Measurements from ENCODE around the gene GIMAP6. TPM values are rescaled to one million over a fixed set of nuclear protein-coding genes. Genes with fewer than 3 reads are reported as not detected.
"Not testable (repeated sequence)": the region's sequence is repeated elsewhere in the genome, so short reads cannot be mapped to it uniquely, and the experiment has no call there.

Gene GIMAP6
- polyA plus RNA-seq, 2 of the 4 experiments (the other 2 are of a cell fraction): not detected

- POLR2A ChIA-PET: no interaction called here
- TF ChIP-seq FOXS1 (CRISPR knock-in tag; IDR thresholded peaks at IDR 0.05) (no peak), GATA3 (IDR thresholded peaks at IDR 0.05; ENCODE audit: borderline replicate concordance) (no peak), CBX8 (IDR thresholded peaks at IDR 0.05) (no peak)
- DNase-seq (ENCODE audit: low read depth in 1 of 2, low spot score in 1 of 2): no peak
- ATAC-seq: no peak
- Histone ChIP-seq H3K9me3 (no peaks in the 10 kb centered on the region), H3K4me2 (no peak overlapping the region), H3K4me1 (no peaks in the 10 kb centered on the region), H3K4me3 (no peak overlapping the region), H3K27ac (no peak overlapping the region)
- CTCF ChIA-PET: no interaction called here
- FAIRE-seq: no peak
- WGBS (ENCODE audit: missing lambda C conversion rate): 29% methylated on average over 4 of the region's 4 CpGs
Measured at GRCh38 chr7:150663802-150664494, 31.8 kb upstream of the GIMAP6 start.

- CTCF ChIA-PET; ATAC-seq; H3K9me3 ChIP-seq; H3K4me1 ChIP-seq; POLR2A ChIA-PET; FAIRE-seq; H3K4me2 ChIP-seq; H3K27ac ChIP-seq; H3K4me3 ChIP-seq; DNase-seq (ENCODE audit: low read depth in 1 of 2, low spot score in 1 of 2): not testable (repeated sequence)
Measured at GRCh38 chr7:150662821-150663220, 30.6 kb upstream of the GIMAP6 start.

GRCh38 chr7:150660939-150661613, 28.9 kb upstream of the GIMAP6 start:
- H3K9me3 ChIP-seq: no peaks in the 10 kb centered on the region
- ChIA-PET CTCF (no interaction called here), POLR2A (no interaction called here)
- H3K4me1 ChIP-seq: no peaks in the 10 kb centered on the region
- FAIRE-seq: no peak
- H3K4me2 ChIP-seq: no peak overlapping the region
- WGBS (ENCODE audit: missing lambda C conversion rate): 38% methylated on average over 4 of the region's 4 CpGs
- no peak for TF ChIP-seq CBX8 (IDR thresholded peaks at IDR 0.05)
- no peak for TF ChIP-seq PHF8 (IDR thresholded peaks at IDR 0.05; ENCODE audit: borderline replicate concordance, low read depth)
- TF ChIP-seq EHF (CRISPR knock-in tag; IDR thresholded peaks at IDR 0.05): no peak
- TF ChIP-seq CEBPB (IDR thresholded peaks at IDR 0.05): no peak
- TF ChIP-seq NPAS2 (CRISPR knock-in tag; IDR thresholded peaks at IDR 0.05; ENCODE audit: borderline replicate concordance): no peak
- TF ChIP-seq HMGXB4 (CRISPR knock-in tag; IDR thresholded peaks at IDR 0.05; ENCODE audit: borderline replicate concordance): no peak
- TF ChIP-seq CTCF (IDR thresholded peaks at IDR 0.05): no peak
- no peak for TF ChIP-seq PBX3 (IDR thresholded peaks at IDR 0.05)
- no peak for TF ChIP-seq USF2 (IDR thresholded peaks at IDR 0.05)
- no peak for TF ChIP-seq ZSCAN20 (CRISPR knock-in tag; IDR thresholded peaks at IDR 0.05)
- DNase-seq (ENCODE audit: low read depth in 1 of 2, low spot score in 1 of 2): no peak
- ATAC-seq: no peak
- H3K4me3 ChIP-seq: no peak overlapping the region
- no peak overlapping the region for H3K27ac ChIP-seq

- no peak for ATAC-seq
- no peak for FAIRE-seq
- TF ChIP-seq HEYL (CRISPR knock-in tag; IDR thresholded peaks at IDR 0.05) (no peak), ZFP36 (IDR thresholded peaks at IDR 0.05; ENCODE audit: borderline replicate concordance, partially characterized antibody) (no peak), CBX8 (IDR thresholded peaks at IDR 0.05) (no peak), ZSCAN20 (CRISPR knock-in tag; IDR thresholded peaks at IDR 0.05) (no peak)
- 33% methylated on average over 3 of the region's 3 CpGs for WGBS (ENCODE audit: missing lambda C conversion rate)
- CTCF ChIA-PET: no interaction called here
- Histone ChIP-seq H3K4me1 (no peaks in the 10 kb centered on the region), H3K4me3 (no peak overlapping the region), H3K9me3 (no peaks in the 10 kb centered on the region), H3K4me2 (no peak overlapping the region), H3K27ac (no peak overlapping the region)
- POLR2A ChIA-PET: no interaction called here
- no peak for DNase-seq (ENCODE audit: low read depth in 1 of 2, low spot score in 1 of 2)
Measured at GRCh38 chr7:150657526-150657925, 25.3 kb upstream of the GIMAP6 start.
